ENCODE data around the gene STAC2. TPM values are rescaled to one million over a fixed set of nuclear protein-coding genes. Genes with fewer than 3 reads are reported as not detected.
"Not testable (repeated sequence)": the region's sequence is repeated elsewhere in the genome, so short reads cannot be mapped to it uniquely, and the experiment has no call there.

The STAC2 gene, protein sequence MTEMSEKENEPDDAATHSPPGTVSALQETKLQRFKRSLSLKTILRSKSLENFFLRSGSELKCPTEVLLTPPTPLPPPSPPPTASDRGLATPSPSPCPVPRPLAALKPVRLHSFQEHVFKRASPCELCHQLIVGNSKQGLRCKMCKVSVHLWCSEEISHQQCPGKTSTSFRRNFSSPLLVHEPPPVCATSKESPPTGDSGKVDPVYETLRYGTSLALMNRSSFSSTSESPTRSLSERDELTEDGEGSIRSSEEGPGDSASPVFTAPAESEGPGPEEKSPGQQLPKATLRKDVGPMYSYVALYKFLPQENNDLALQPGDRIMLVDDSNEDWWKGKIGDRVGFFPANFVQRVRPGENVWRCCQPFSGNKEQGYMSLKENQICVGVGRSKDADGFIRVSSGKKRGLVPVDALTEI
- total RNA-seq, result not detected

DNA sequence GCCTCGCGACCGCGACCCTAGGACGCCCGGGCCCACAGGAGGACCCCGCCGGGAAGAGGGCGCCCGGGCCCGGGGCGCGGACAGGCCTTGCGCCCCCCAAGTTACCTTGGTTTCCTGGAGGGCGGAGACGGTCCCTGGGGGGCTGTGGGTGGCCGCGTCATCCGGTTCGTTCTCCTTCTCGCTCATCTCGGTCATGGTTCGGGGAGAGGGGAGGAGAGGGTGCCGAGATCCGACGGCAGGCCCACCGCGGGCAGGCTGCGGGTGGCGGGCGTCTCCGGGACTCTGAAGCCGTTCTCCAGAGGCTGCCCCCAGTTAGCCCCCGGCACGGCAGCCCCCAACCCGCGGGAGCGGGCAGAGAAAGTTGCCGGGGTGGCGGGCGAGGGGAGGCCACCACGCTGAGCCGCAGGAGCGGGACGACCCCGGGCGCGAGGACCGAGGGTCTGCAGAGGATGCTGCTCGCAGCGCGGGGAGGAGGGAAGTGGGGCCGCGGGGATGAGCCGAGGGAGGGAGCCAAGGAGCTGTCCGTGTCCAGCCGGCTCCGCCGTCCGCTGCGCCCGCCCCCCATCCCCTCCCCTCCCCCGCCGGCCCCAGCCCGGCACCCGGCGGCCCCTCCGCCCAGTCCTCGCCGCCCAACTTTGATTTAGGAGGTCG, at the start of gene STAC2:
Gene STAC2 (minus strand): TSS at position 638 of the 651 bp plus-strand sequence. CDS start 443 bp downstream, at position 195.
- Mint-ChIP-seq H3K9me3 (no peaks in the 10 kb centered on the region), H3K4me3 (peak within 1 kb of the TSS; percentile 65), H3K27me3 (ENCODE audit: low read depth) (peaks cover 45% of the 10 kb centered on the region), H3K4me1 (ENCODE audit: low read depth) (peaks cover 13% of the 10 kb centered on the region), H3K36me3 (ENCODE audit: insufficient read depth) (no peaks in the 10 kb centered on the region)
- ATAC-seq (peak; percentile 66 to 70), DNase-seq (no peak)

DNA sequence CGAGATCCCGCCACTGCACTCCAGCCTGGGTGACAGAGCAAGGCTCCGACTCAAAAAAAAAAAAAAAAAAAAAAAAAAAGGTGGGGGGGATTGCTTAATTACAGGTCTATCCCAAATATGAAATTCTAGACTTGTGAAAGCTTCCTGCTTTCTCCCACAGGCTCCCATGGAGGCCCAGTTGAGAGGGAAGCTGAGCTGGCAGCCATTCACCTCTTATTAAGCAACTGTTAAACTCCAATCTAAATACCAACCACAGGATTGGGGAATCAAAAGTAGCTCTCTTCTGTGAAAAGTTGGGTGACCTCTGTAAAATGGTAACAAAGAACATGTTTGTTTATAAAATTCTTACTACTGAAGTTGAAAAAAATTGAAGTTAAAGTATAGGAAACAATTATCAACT, 45.8 kb upstream of the STAC2 start:
- Mint-ChIP-seq H3K4me1 (ENCODE audit: low read depth) (no peaks in the 10 kb centered on the region), H3K4me3 (no peak overlapping the region), H3K27me3 (ENCODE audit: low read depth) (no peaks in the 10 kb centered on the region), H3K9me3 (no peaks in the 10 kb centered on the region), H3K36me3 (ENCODE audit: insufficient read depth) (peaks cover 22% of the 10 kb centered on the region)
- ATAC-seq (no peak), DNase-seq (no peak)

DNA sequence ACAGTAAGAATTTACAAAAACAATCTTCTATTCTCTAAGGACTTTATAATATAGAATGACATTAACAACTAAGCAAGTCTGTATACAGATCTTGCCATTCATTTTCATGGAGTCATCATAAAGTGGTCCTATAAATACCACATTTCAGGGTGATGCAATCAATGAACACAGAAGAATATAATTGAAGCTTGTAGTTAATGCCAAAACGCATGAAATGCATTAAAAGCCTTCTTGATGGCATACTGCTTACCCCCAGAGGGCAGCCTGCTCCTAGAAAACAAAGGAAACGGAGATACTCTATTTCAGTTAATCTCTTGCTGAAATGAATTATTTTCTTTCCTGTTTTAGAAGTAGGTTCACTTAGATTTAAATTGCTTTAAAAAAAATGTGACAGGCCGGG, 45.2 kb upstream of the STAC2 start:
- ATAC-seq (no peak), DNase-seq (no peak)
- Mint-ChIP-seq H3K9me3 (no peaks in the 10 kb centered on the region), H3K4me3 (no peak overlapping the region), H3K36me3 (ENCODE audit: insufficient read depth) (peaks cover 22% of the 10 kb centered on the region), H3K27me3 (ENCODE audit: low read depth) (no peaks in the 10 kb centered on the region), H3K4me1 (ENCODE audit: low read depth) (no peaks in the 10 kb centered on the region)

DNA sequence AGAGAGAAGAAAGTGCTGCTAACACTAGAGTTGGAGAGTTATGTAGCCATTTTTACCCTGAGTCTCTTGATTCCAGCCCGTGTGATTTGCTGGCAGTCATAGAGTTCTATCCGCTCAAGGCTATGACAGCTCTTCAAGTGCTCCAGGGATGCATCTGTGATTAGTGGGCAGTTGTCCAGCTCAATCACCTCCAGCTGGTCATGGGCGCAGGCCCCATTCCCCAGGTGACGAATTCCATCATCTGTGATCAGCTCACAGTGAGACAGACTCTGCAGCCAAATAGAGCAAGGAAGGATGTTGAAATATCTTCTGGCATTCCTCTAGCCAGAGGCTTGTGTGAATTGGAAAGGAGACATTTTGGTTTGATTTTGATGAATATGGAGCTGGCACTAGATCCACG, 38.4 kb upstream of the STAC2 start:
- no peak for DNase-seq
- Mint-ChIP-seq H3K9me3 (no peaks in the 10 kb centered on the region), H3K4me1 (ENCODE audit: low read depth) (no peaks in the 10 kb centered on the region), H3K4me3 (no peak overlapping the region), H3K27me3 (ENCODE audit: low read depth) (no peaks in the 10 kb centered on the region), H3K36me3 (ENCODE audit: insufficient read depth) (peaks cover 19% of the 10 kb centered on the region)
- ATAC-seq, result no peak

DNA sequence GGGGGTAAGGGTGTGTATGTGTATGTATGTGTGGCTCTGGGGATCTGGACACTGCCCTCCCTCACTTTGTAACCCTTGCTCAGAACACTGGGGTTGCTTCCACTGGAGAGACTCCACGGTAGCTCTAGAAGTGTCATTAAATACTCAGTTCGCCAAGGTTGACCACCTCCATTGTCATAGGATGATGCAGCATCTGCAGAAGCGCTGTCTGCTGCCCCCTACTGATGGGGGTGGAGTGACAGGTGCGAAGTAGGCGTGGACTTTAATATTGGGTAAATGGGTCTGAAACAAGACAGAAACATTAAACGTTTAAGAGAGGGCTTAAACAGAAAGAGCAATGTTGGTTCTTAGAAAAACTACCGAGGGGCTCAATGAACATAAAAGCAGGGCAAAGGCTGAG, 35.5 kb upstream of the STAC2 start:
- ATAC-seq (no peak), DNase-seq (no peak)
- no peak overlapping the region for H3K4me3 Mint-ChIP-seq
- H3K27me3 Mint-ChIP-seq (ENCODE audit: low read depth), result no peaks in the 10 kb centered on the region
- peaks cover 27% of the 10 kb centered on the region for H3K36me3 Mint-ChIP-seq (ENCODE audit: insufficient read depth)
- H3K4me1 Mint-ChIP-seq (ENCODE audit: low read depth), result no peaks in the 10 kb centered on the region
- no peaks in the 10 kb centered on the region for H3K9me3 Mint-ChIP-seq

DNA sequence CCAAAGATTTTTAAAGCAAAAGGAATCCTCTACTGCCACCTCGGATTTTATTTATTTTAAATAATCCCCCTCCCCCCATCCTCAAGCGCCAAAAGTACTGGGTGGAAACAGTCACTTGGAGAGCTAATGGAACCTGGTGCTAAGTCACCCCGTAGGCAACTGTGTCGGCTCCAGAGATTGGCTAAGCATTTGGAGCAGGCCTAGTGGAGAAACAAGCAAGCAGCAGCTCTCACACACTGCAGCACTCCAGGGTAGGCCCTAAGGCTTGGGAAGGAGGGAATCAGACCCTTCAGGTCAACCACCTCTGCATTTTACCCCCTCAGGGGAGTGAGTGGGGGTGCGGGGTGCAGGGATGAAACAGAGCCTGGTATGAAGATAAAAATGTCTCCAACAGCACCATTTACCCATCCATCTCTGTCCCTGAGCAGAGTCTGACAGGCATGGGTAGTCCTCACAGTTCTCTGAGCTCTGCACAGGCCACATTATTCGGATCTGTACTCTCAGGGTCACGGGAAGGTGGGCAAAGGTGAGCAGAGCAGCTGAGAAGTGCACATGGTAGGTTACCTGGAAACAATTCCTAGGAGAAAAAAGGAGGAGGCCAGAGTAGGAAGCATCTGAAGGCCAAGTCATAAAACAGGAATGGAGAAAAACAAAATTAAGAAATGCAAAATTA, 27.2 kb upstream of the STAC2 start:
- Mint-ChIP-seq H3K4me1 (ENCODE audit: low read depth) (no peaks in the 10 kb centered on the region), H3K36me3 (ENCODE audit: insufficient read depth) (peaks cover 9% of the 10 kb centered on the region), H3K9me3 (no peaks in the 10 kb centered on the region), H3K27me3 (ENCODE audit: low read depth) (no peaks in the 10 kb centered on the region), H3K4me3 (no peak overlapping the region)
- ATAC-seq (no peak), DNase-seq (no peak)

DNA sequence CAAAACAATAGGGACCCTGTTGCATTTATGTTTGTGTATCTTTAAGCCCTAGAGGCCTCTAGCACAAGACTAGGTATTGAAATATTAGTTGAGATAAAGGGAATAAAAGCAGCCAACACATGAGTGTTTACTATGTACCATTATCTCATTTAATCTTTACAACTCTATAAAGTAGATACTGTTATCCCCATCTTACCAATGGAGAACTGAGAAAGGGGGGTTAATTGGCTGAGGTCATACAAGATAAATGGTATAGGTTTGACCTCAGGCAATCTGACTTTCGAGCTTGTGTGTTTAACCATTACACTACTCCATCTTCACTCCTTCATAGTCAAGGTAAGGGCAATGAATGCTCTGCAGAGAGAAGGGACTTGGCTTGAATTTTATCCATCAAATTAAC, 26.3 kb upstream of the STAC2 start:
- Mint-ChIP-seq H3K9me3 (no peaks in the 10 kb centered on the region), H3K36me3 (ENCODE audit: insufficient read depth) (peaks cover 1% of the 10 kb centered on the region), H3K4me3 (no peak overlapping the region), H3K4me1 (ENCODE audit: low read depth) (no peaks in the 10 kb centered on the region), H3K27me3 (ENCODE audit: low read depth) (no peaks in the 10 kb centered on the region)
- no peak for ATAC-seq
- DNase-seq, result no peak

DNA sequence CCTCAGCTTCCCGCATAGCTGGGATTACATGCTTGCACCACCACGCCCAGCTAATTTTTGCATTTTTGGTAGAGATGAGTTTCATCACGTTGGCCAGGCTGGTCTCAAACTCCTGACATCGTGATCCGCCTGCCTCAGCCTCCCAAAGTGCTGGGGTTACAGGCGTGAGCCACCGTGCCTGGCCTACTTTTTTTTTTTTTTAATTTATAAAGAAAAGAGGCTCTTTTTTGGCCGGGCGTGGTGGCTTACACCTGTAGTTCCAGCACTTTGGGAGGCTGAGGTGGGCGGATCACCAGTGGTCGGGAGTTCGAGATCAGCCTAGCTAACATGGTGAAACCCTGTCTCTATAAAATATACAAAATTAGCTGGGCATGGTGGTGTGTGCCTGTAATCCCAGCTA, 24.3 kb upstream of the STAC2 start:
- H3K27me3 Mint-ChIP-seq (ENCODE audit: low read depth); H3K4me1 Mint-ChIP-seq (ENCODE audit: low read depth); H3K36me3 Mint-ChIP-seq (ENCODE audit: insufficient read depth); DNase-seq; H3K9me3 Mint-ChIP-seq; ATAC-seq; H3K4me3 Mint-ChIP-seq: not testable (repeated sequence)

DNA sequence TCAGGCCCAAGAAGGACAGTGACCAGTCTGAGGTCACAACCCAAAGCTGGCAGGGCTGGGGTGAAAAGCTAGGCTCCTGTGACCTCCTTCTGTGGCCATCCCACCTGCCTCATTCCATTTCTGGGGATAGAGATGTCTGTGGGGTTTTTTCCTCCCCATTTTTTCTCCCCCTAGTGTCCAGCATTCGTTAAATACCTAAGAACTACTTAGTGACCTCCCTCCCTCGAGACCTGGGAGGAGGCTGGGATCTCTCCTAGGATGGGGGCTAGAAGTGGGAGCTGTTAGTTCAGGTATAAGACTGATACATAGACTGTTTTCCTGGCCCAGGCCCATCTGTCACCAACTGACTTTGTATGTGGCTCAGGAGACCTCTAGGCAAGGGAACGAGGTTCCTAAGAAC, 20.5 kb upstream of the STAC2 start:
- Mint-ChIP-seq H3K27me3 (ENCODE audit: low read depth) (no peaks in the 10 kb centered on the region), H3K36me3 (ENCODE audit: insufficient read depth) (no peaks in the 10 kb centered on the region), H3K4me3 (no peak overlapping the region), H3K4me1 (ENCODE audit: low read depth) (peaks cover 7% of the 10 kb centered on the region), H3K9me3 (no peaks in the 10 kb centered on the region)
- no peak for ATAC-seq
- DNase-seq, result no peak

DNA sequence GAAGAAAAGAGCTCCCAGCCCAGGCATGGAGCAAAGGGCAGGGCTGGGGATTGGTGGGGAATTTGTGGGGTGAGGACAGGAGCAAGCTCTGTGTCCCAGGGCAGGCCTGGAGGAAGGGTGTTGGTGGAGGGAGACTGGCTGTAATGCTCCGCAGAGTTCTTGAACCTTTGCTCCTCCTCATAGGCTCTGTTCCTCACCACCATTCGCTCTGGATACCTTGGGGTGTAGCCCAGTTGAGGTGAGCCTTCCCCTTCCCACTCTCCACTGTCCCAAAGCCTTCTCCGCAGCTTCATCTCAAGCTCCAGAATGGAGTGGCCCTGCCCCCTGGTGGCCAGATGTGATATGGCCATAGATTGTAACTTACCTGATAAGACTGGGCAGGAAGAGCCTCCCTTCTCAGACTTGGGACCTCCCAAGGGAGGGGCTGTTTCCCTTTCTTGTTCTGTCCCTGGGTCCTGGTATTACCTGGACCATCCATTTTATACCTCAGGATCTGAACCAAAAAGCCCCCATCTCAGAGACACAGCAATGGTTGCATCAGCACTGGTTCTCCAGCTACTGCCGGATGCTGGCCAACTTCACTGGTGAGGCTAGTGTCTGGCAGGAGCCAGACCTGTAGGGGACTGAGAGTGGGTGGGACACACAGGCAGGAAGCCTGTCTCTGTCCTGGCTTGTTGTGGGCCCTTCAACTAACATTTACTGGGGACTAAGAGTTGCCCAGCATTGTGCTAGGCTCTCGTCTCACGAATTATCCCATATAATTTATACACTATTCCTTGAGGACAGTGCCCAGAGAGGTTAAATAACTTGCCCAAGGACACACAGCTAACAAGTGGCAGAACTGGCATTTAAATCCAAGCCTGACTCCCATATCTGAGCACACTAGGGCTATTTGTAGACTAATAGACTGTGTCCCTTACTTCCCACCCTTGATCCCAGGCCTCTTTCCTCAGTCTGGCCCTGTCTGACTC, 19.1 kb upstream of the STAC2 start:
- H3K9me3 Mint-ChIP-seq, result no peaks in the 10 kb centered on the region
- no peaks in the 10 kb centered on the region for H3K27me3 Mint-ChIP-seq (ENCODE audit: low read depth)
- H3K36me3 Mint-ChIP-seq (ENCODE audit: insufficient read depth), result no peaks in the 10 kb centered on the region
- H3K4me1 Mint-ChIP-seq (ENCODE audit: low read depth), result peaks cover 8% of the 10 kb centered on the region
- H3K4me3 Mint-ChIP-seq, result no peak overlapping the region
- DNase-seq (peak; percentile 90), ATAC-seq (peak; percentile 90 to 95)

DNA sequence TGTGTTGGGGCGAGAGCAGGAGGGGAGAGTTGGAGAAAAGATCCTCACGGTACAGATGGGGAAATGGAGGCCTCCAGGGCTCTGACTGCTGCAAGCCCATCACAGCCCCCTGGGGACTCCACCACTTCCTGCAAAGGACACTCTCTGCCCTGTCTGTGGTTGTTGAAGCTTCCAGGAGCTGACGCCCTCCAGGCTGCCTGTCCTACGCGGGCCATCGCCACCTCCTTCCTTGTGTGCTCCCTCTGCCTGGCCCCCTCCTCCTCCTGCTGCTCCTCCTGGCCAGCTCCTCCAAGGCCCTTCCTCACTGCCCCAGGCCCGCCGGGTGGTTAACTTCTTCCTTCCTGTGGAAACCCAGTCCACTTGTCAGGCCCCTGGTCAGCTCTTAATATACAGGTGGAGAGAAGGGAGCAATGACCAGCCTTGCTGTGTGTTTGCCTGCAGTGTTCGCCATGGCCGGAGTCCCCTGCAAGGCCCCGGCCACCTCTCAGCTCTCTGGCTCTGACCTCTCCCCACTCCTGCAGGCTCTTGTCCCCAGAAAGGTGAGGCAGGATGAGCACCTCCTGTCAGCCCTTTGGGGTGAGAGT, 18.4 kb upstream of the STAC2 start:
- ATAC-seq (no peak), DNase-seq (no peak)

DNA sequence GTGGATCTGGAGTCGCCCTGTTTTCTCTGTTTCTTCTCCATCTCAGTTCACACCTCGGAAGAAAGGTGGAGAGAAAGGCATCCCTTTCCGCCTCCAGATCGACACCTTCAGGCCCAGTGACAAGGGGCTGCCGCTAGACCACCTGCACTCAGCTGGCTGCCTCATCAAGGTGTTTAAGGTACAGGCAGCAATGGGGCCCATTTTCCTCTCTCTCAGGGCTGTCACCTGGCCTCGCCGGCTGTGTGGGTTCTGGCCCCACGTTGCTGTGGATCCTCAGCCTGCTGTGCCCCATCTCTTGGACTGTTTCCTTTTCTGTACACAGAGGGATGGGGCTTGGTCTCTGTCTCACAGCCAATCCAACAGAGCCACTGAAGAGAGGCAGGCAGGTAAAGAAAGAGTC, 17.4 kb upstream of the STAC2 start:
- H3K36me3 Mint-ChIP-seq (ENCODE audit: insufficient read depth), result no peaks in the 10 kb centered on the region
- peaks cover 24% of the 10 kb centered on the region for H3K4me1 Mint-ChIP-seq (ENCODE audit: low read depth)
- DNase-seq (no peak), ATAC-seq (no peak)
- H3K27me3 Mint-ChIP-seq (ENCODE audit: low read depth), result peaks cover 1% of the 10 kb centered on the region
- H3K9me3 Mint-ChIP-seq, result no peaks in the 10 kb centered on the region
- no peak overlapping the region for H3K4me3 Mint-ChIP-seq

More for the DNA sequence above, 18.4 kb upstream of the STAC2 start:
- no peak overlapping the region for H3K4me3 Mint-ChIP-seq
- peaks cover 1% of the 10 kb centered on the region for H3K27me3 Mint-ChIP-seq (ENCODE audit: low read depth)
- H3K36me3 Mint-ChIP-seq (ENCODE audit: insufficient read depth), result no peaks in the 10 kb centered on the region
- H3K4me1 Mint-ChIP-seq (ENCODE audit: low read depth), result peaks cover 16% of the 10 kb centered on the region
- H3K9me3 Mint-ChIP-seq, result no peaks in the 10 kb centered on the region

DNA sequence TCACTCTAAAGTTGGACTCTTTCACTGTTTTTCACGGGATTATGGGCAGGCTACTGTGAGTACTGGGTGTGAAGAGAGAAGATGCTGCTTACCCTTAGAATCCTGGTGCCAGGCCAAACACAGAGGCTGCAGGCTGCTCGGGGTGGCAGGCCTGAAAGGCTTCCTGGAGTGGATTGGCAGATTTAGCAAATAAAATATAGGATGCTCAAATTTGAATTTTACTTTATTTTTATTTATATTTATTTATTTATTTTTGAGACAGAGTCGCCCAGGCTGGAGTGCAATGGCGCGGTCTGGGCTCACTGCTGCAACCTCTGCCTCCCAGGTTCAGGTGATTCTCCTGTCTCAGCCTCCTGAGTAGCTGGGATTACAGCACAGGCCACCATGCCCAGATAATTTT, 14.9 kb upstream of the STAC2 start:
- DNase-seq, result no peak
- no peak for ATAC-seq
- no peaks in the 10 kb centered on the region for H3K36me3 Mint-ChIP-seq (ENCODE audit: insufficient read depth)
- H3K4me1 Mint-ChIP-seq (ENCODE audit: low read depth), result peaks cover 32% of the 10 kb centered on the region
- no peak overlapping the region for H3K4me3 Mint-ChIP-seq
- H3K9me3 Mint-ChIP-seq, result no peaks in the 10 kb centered on the region
- peaks cover 1% of the 10 kb centered on the region for H3K27me3 Mint-ChIP-seq (ENCODE audit: low read depth)
